ENCODE measurements around the gene NCKIPSD.

DNA sequence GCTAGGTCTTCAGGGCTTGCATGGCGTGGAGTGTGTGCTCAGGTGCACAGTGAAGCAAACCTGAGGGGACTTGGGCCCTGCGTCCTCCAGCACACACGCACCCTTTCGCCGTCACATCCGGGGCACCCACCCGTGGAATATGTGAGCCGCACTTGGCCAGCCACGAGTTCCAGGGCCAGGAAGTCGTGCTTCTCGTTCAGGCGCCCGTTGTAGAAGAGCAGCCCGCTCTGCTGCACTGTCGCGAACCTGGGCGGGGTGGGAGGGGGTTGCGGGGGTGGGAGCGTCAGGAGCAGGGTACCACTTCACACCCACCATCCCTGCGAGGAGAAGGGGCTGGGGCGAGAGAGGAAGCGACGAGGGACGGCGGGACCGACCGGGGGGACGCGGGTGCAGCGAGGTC is 30.1 kb downstream of the NCKIPSD start:
- TF ChIP-seq, protein P1, sequence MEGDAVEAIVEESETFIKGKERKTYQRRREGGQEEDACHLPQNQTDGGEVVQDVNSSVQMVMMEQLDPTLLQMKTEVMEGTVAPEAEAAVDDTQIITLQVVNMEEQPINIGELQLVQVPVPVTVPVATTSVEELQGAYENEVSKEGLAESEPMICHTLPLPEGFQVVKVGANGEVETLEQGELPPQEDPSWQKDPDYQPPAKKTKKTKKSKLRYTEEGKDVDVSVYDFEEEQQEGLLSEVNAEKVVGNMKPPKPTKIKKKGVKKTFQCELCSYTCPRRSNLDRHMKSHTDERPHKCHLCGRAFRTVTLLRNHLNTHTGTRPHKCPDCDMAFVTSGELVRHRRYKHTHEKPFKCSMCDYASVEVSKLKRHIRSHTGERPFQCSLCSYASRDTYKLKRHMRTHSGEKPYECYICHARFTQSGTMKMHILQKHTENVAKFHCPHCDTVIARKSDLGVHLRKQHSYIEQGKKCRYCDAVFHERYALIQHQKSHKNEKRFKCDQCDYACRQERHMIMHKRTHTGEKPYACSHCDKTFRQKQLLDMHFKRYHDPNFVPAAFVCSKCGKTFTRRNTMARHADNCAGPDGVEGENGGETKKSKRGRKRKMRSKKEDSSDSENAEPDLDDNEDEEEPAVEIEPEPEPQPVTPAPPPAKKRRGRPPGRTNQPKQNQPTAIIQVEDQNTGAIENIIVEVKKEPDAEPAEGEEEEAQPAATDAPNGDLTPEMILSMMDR (IDR thresholded peaks at IDR 0.05) = no peak
- no peak for TF ChIP-seq POLR2A (IDR thresholded peaks at IDR 0.05)

Data from testis (tissue), 2 donors.